Keratinocyte (primary cell): ENCODE results near the gene RAB38. TPM values are rescaled to one million over a fixed set of nuclear protein-coding genes. Genes with fewer than 3 reads are reported as not detected.

Experiments
- DNase-seq: peaks from one replicate; pipeline ENCODE4 v3.0.0-alpha.2; 2011; ENCODE audit warnings: low read depth, missing footprints, low spot score
- FAIRE-seq: peaks from 2 replicates; lab custom pipeline; 2011; peaks lifted over from hg19 to GRCh38; lab: Jason Lieb, UNC
- H2AFZ ChIP-seq: 2 replicates; pipeline ENCODE4 v1.6.0; 2012; ENCODE audit warnings: low read length, control low read depth, inconsistent platforms; ENCODE audit not compliant: control insufficient read depth
- H3K27ac ChIP-seq: 2 replicates; pipeline ENCODE4 v1.5.1; 2011; ENCODE audit warnings: low read length; ENCODE audit not compliant: control insufficient read depth, insufficient read depth
- H3K27me3 ChIP-seq: 3 replicates; pipeline ENCODE4 v1.6.0; 2011; ENCODE audit warnings: low read length; ENCODE audit not compliant: control insufficient read depth, insufficient read depth; ENCODE audit errors: extremely low read depth
- H3K36me3 ChIP-seq, 2 experiments: 2 replicates in 1 of 2; 3 replicates in 1 of 2; pipeline ENCODE4 v1.5.1; 2011; ENCODE audit warnings: low read length in 2 of 2, mild to moderate bottlenecking in 1 of 2; ENCODE audit not compliant: control insufficient read depth in 2 of 2, insufficient read depth in 2 of 2; ENCODE audit errors: extremely low read depth in 1 of 2
- H3K4me1 ChIP-seq: 3 replicates; pipeline ENCODE4 v1.5.1; 2011; ENCODE audit warnings: low read length; ENCODE audit not compliant: control insufficient read depth, insufficient read depth; ENCODE audit errors: extremely low read depth
- H3K4me2 ChIP-seq: 3 replicates; pipeline ENCODE4 v1.6.0; 2011; ENCODE audit warnings: low read depth, low read length; ENCODE audit not compliant: control insufficient read depth, insufficient read depth; ENCODE audit errors: extremely low read depth
- H3K4me3 ChIP-seq, 3 experiments: fragments of 200-600 bp in 1 of 3; sonication (generic) in 1 of 3; 2 replicates in 2 of 3; 3 replicates in 1 of 3; pipeline ENCODE4 v1.5.1; 2011 to 2016; ENCODE audit warnings: low read length in 3 of 3, mild to moderate bottlenecking in 3 of 3, control low read depth in 2 of 3, inconsistent platforms in 1 of 3, low read depth in 1 of 3, mixed read lengths in 1 of 3, mixed run types in 1 of 3, moderate library complexity in 1 of 3; ENCODE audit not compliant: control insufficient read depth in 2 of 3, insufficient read depth in 2 of 3; ENCODE audit errors: extremely low read depth in 1 of 3
- H3K79me2 ChIP-seq: 2 replicates; pipeline ENCODE4 v1.6.0; 2012; ENCODE audit warnings: low read length; ENCODE audit not compliant: control insufficient read depth, insufficient read depth
- H3K9ac ChIP-seq: 3 replicates; pipeline ENCODE4 v1.6.0; 2011; ENCODE audit warnings: low read length; ENCODE audit not compliant: control insufficient read depth, insufficient read depth; ENCODE audit errors: extremely low read depth
- H3K9me1 ChIP-seq: 3 replicates; pipeline ENCODE4 v1.6.0; 2011; ENCODE audit warnings: low read length; ENCODE audit not compliant: control insufficient read depth, insufficient read depth; ENCODE audit errors: extremely low read depth
- H3K9me3 ChIP-seq: 2 replicates; pipeline ENCODE4 v1.5.1; 2012; ENCODE audit warnings: low read depth, low read length; ENCODE audit not compliant: control insufficient read depth
- H4K20me1 ChIP-seq: 3 replicates; pipeline ENCODE4 v1.6.0; 2011; ENCODE audit warnings: low read length; ENCODE audit not compliant: control insufficient read depth, insufficient read depth; ENCODE audit errors: extremely low read depth
- EZH2 ChIP-seq: IDR thresholded peaks from one replicate; pipeline ENCODE4 v1.6.1; 2012; ENCODE audit warnings: inconsistent platforms, mild to moderate bottlenecking, low read length, moderate library complexity
- dilution Hi-C: fragments of 300-500 bp; cut with MboI; formaldehyde crosslinking; loops from one replicate; pipeline ENCODE4 v1.7.0; 2020; ENCODE audit warnings: low sequenced_read_pairs; ENCODE audit not compliant: extremely low pct_ligation_motif_present
- polyA plus RNA-seq, 5 experiments: library from polyadenylated mRNA; depleted of rRNA in 3 of 5; stranded (reverse) in 3 of 5; stranded (forward) in 1 of 5; unstranded in 1 of 5; fragments of >200 nt; gene quantifications; 1 replicate in 1 of 5; 2 replicates in 3 of 5; 3 replicates in 1 of 5; pipeline versions ENCODE4 v1.2.1 to v1.2.3, GENCODE V29; 2011 to 2012; ENCODE audit warnings: missing spikeins in 2 of 5, low read depth in 1 of 5, low replicate concordance in 1 of 5
- TF ChIP-seq, protein P1 (sequence below), 3 experiments: IDR thresholded peaks in 1 of 3; conservative IDR thresholded peaks in 1 of 3; optimal IDR thresholded peaks in 1 of 3; 2 replicates in 2 of 3; 3 replicates in 1 of 3; pipeline versions ENCODE3 to v1.5.1; 2011; ENCODE audit warnings: low read length in 3 of 3, mild to moderate bottlenecking in 3 of 3, moderate library complexity in 2 of 3, control low read depth in 1 of 3, inconsistent platforms in 1 of 3; ENCODE audit not compliant: insufficient read depth in 2 of 3; ENCODE audit errors: extremely low read depth in 1 of 3

RAB38 gene
- polyA plus RNA-seq, 1 donor (not counting 4 experiments of a cell fraction or from before 2014, with no cell fraction given) = 146 TPM

DNA sequence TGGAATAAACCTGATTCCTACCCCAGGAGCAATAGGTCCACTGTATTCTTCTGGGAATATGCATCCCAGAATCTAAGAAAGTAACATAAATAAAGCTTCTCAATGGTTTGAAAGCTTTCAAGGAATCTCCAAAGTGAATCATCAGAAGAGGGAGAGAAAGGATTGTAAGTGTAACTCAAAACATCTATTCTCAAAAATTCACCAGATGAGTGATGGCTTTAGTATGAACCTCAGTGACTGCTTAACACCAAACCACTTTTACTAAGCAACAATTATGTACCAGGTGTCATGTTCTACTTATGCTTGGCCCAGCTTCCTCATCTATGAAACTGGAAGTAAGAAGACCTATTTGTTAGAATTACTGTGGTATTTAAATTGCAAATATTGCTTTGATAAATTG lies 7.4 kb downstream of the RAB38 start:
- no peaks in the 10 kb centered on the region for H3K9me3 ChIP-seq
- H3K27me3 ChIP-seq = no peaks in the 10 kb centered on the region
- FAIRE-seq = no peak
- no peak overlapping the region for H3K27ac ChIP-seq
- no peak overlapping the region for H2AFZ ChIP-seq
- no peaks in the 10 kb centered on the region for H4K20me1 ChIP-seq
- no peaks in the 10 kb centered on the region for H3K9me1 ChIP-seq
- no peak overlapping the region for H3K9ac ChIP-seq
- DNase-seq = no peak
- no peak overlapping the region for H3K4me2 ChIP-seq
- peaks cover 88% of the 10 kb centered on the region for H3K79me2 ChIP-seq
- H3K4me3 ChIP-seq = no peak overlapping the region
- dilution Hi-C loops = no loop called here
- no peak for TF ChIP-seq EZH2
- TF ChIP-seq, protein P1, sequence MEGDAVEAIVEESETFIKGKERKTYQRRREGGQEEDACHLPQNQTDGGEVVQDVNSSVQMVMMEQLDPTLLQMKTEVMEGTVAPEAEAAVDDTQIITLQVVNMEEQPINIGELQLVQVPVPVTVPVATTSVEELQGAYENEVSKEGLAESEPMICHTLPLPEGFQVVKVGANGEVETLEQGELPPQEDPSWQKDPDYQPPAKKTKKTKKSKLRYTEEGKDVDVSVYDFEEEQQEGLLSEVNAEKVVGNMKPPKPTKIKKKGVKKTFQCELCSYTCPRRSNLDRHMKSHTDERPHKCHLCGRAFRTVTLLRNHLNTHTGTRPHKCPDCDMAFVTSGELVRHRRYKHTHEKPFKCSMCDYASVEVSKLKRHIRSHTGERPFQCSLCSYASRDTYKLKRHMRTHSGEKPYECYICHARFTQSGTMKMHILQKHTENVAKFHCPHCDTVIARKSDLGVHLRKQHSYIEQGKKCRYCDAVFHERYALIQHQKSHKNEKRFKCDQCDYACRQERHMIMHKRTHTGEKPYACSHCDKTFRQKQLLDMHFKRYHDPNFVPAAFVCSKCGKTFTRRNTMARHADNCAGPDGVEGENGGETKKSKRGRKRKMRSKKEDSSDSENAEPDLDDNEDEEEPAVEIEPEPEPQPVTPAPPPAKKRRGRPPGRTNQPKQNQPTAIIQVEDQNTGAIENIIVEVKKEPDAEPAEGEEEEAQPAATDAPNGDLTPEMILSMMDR (optimal IDR thresholded peaks at IDR 0.05 in 1 of 3, IDR thresholded peaks at IDR 0.05 in 1 of 3, conservative IDR thresholded peaks at IDR 0.05 in 1 of 3; ENCODE audit: extremely low read depth in 1 of 3, insufficient read depth in 2 of 3, low read length in 3 of 3) = no peak
- peaks cover 0 to 24% of the 10 kb centered on the region in 2 experiments for H3K36me3 ChIP-seq
- H3K4me1 ChIP-seq = peaks cover 41% of the 10 kb centered on the region

DNA sequence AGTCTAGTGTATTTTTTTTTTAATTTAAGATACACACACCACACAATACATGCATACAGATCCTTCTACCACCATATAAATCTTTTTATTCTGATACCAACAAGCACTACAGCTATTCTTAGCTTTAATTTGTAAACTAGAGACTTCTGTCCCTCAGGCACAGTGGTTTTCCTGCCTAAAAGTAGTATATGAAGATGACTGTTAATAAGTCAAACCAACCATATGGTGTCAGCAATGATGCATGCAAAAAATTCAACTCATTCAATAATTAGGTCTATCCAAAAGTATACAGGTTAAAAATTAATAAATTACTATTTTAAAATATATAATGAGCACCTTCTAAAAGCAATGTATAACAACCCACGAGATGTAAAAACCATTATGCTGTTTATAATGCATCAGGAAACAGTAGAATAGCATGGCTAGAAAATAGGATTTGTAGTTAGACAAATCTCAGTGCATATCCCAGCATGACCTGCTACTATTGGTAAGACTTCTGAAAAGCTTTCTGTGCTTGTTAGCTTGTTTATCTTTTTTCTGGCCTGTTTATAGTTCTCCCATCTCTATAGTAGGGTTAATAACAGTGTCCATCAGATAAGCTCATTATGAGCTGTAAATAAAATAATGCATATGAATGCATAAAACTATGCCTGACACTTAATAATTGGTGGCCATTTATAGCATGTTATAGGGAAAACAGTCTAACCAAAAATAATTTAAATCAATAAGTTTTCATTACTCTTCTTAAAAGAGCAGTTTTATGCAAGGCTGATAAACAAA lies 10.2 kb downstream of the RAB38 start:
- Histone ChIP-seq H3K9me3 (no peaks in the 10 kb centered on the region), H2AFZ (no peak overlapping the region), H3K79me2 (peaks cover 87% of the 10 kb centered on the region), H3K4me2 (no peak overlapping the region), H3K9ac (no peak overlapping the region), H3K27ac (no peak overlapping the region), H3K36me3 (peaks cover 0 to 16% of the 10 kb centered on the region in 2 experiments), H3K4me3 (no peak overlapping the region), H3K27me3 (no peaks in the 10 kb centered on the region), H3K4me1 (peaks cover 14% of the 10 kb centered on the region), H4K20me1 (no peaks in the 10 kb centered on the region), H3K9me1 (no peaks in the 10 kb centered on the region)
- dilution Hi-C loops = no loop called here
- DNase-seq (no peak), FAIRE-seq (no peak)
- no peak for TF ChIP-seq EZH2
- TF ChIP-seq, protein P1 (optimal IDR thresholded peaks at IDR 0.05 in 1 of 3, IDR thresholded peaks at IDR 0.05 in 1 of 3, conservative IDR thresholded peaks at IDR 0.05 in 1 of 3; ENCODE audit: extremely low read depth in 1 of 3, insufficient read depth in 2 of 3, low read length in 3 of 3) = no peak
